ENCODE measurements around the gene PPFIBP2. TPM values are rescaled to one million over a fixed set of nuclear protein-coding genes. Genes with fewer than 3 reads are reported as not detected.
A peak's percentile ranks its signal among the peaks of the same experiment; 100 is the strongest.
"Not testable (repeated sequence)": the region's sequence is repeated elsewhere in the genome, so short reads cannot be mapped to it uniquely, and the experiment has no call there.

The PPFIBP2 gene
- total RNA-seq, 1 donor from 2014 or later = 1.6 TPM

GRCh38 chr11:7511401-7511800, 2.4 kb upstream of the PPFIBP2 start:
- H3K27ac Mint-ChIP-seq = no peak overlapping the region
- no peaks in the 10 kb centered on the region for H3K9me3 Mint-ChIP-seq
- no peak overlapping the region for H3K4me3 Mint-ChIP-seq
- no peaks in the 10 kb centered on the region for H3K36me3 Mint-ChIP-seq (ENCODE audit: low read depth)
- peaks cover 21% of the 10 kb centered on the region for H3K27me3 Mint-ChIP-seq
- intact Hi-C loops (cut with micrococcal nuclease) = no loop called here
- no peak for DNase-seq
- peaks cover 12% of the 10 kb centered on the region for H3K4me1 Mint-ChIP-seq

GRCh38 chr11:7512525-7513233, 1.1 kb upstream of the PPFIBP2 start:
- H3K4me1 Mint-ChIP-seq = peaks cover 12% of the 10 kb centered on the region
- H3K36me3 Mint-ChIP-seq (ENCODE audit: low read depth) = no peaks in the 10 kb centered on the region
- H3K4me3 Mint-ChIP-seq = peak overlapping the region; percentile 90
- intact Hi-C loops (cut with micrococcal nuclease) = loop anchor here (1.0 to 2.0 kb wide), 2 partner anchors 153 to 176 kb away; no protein-coding TSS in a partner anchor
- peak overlapping the region; percentile 84 for H3K27ac Mint-ChIP-seq
- peak; percentile 68 for DNase-seq
- no peaks in the 10 kb centered on the region for H3K9me3 Mint-ChIP-seq
- H3K27me3 Mint-ChIP-seq = peaks cover 30% of the 10 kb centered on the region

- peaks cover 30% of the 10 kb centered on the region for H3K27me3 Mint-ChIP-seq
- no peaks in the 10 kb centered on the region for H3K36me3 Mint-ChIP-seq (ENCODE audit: low read depth)
- H3K27ac Mint-ChIP-seq = no peak overlapping the region
- intact Hi-C loops (cut with micrococcal nuclease) = no loop called here
- peaks cover 12% of the 10 kb centered on the region for H3K4me1 Mint-ChIP-seq
- H3K4me3 Mint-ChIP-seq = peak overlapping the region; percentile 90
- no peaks in the 10 kb centered on the region for H3K9me3 Mint-ChIP-seq
- DNase-seq = no peak
Measured at GRCh38 chr11:7514099-7514591, 346 bp downstream of the PPFIBP2 start.

GRCh38 chr11:7515447-7515886, 1.7 kb downstream of the PPFIBP2 start:
- no peaks in the 10 kb centered on the region for H3K36me3 Mint-ChIP-seq (ENCODE audit: low read depth)
- no peak for DNase-seq
- intact Hi-C loops (cut with micrococcal nuclease) = no loop called here
- no peak overlapping the region for H3K27ac Mint-ChIP-seq
- peaks cover 29% of the 10 kb centered on the region for H3K27me3 Mint-ChIP-seq
- H3K9me3 Mint-ChIP-seq = no peaks in the 10 kb centered on the region
- H3K4me3 Mint-ChIP-seq = no peak overlapping the region
- H3K4me1 Mint-ChIP-seq = peaks cover 12% of the 10 kb centered on the region

- Mint-ChIP-seq H3K4me3 (no peak overlapping the region), H3K27me3 (peaks cover 29% of the 10 kb centered on the region), H3K9me3 (no peaks in the 10 kb centered on the region), H3K36me3 (ENCODE audit: low read depth) (no peaks in the 10 kb centered on the region), H3K4me1 (peaks cover 12% of the 10 kb centered on the region), H3K27ac (no peak overlapping the region)
- no peak for DNase-seq
- intact Hi-C loops (cut with micrococcal nuclease) = no loop called here
Measured at GRCh38 chr11:7516475-7516874, 2.7 kb downstream of the PPFIBP2 start.

- H3K27ac Mint-ChIP-seq; H3K4me1 Mint-ChIP-seq; H3K9me3 Mint-ChIP-seq; H3K4me3 Mint-ChIP-seq; intact Hi-C loops (cut with micrococcal nuclease); DNase-seq; H3K36me3 Mint-ChIP-seq (ENCODE audit: low read depth): not testable (repeated sequence)
- H3K27me3 Mint-ChIP-seq = peaks cover 29% of the 10 kb centered on the region
Measured at GRCh38 chr11:7517743-7518142, 3.9 kb downstream of the PPFIBP2 start.

- intact Hi-C loops (cut with micrococcal nuclease) = no loop called here
- Mint-ChIP-seq H3K9me3 (peaks cover 3% of the 10 kb centered on the region), H3K4me1 (peaks cover 7% of the 10 kb centered on the region), H3K27me3 (peaks cover 29% of the 10 kb centered on the region), H3K4me3 (no peak overlapping the region), H3K27ac (no peak overlapping the region), H3K36me3 (ENCODE audit: low read depth) (no peaks in the 10 kb centered on the region)
- no peak for DNase-seq
Measured at GRCh38 chr11:7518811-7519562, 5.2 kb downstream of the PPFIBP2 start.

GRCh38 chr11:7520011-7520942, 6.5 kb downstream of the PPFIBP2 start:
- Mint-ChIP-seq H3K4me3 (no peak overlapping the region), H3K27me3 (peaks cover 21% of the 10 kb centered on the region), H3K4me1 (peaks cover 9% of the 10 kb centered on the region), H3K27ac (no peak overlapping the region), H3K36me3 (ENCODE audit: low read depth) (no peaks in the 10 kb centered on the region), H3K9me3 (peaks cover 3% of the 10 kb centered on the region)
- intact Hi-C loops (cut with micrococcal nuclease) = no loop called here
- no peak for DNase-seq

GRCh38 chr11:7520981-7521487, 7.2 kb downstream of the PPFIBP2 start:
- Mint-ChIP-seq H3K9me3 (peaks cover 3% of the 10 kb centered on the region), H3K36me3 (ENCODE audit: low read depth) (no peaks in the 10 kb centered on the region), H3K4me3 (no peak overlapping the region), H3K27me3 (peaks cover 13% of the 10 kb centered on the region), H3K27ac (no peak overlapping the region), H3K4me1 (peaks cover 14% of the 10 kb centered on the region)
- intact Hi-C loops (cut with micrococcal nuclease) = no loop called here
- no peak for DNase-seq

GRCh38 chr11:7522121-7522520, 8.3 kb downstream of the PPFIBP2 start:
- Mint-ChIP-seq H3K27me3 (peaks cover 4% of the 10 kb centered on the region), H3K27ac (no peak overlapping the region), H3K36me3 (ENCODE audit: low read depth) (no peaks in the 10 kb centered on the region), H3K9me3 (peaks cover 3% of the 10 kb centered on the region), H3K4me1 (peaks cover 20% of the 10 kb centered on the region), H3K4me3 (no peak overlapping the region)
- DNase-seq = no peak
- intact Hi-C loops (cut with micrococcal nuclease) = no loop called here

GRCh38 chr11:7522546-7522945, 8.7 kb downstream of the PPFIBP2 start:
- H3K9me3 Mint-ChIP-seq = peaks cover 3% of the 10 kb centered on the region
- peaks cover 24% of the 10 kb centered on the region for H3K4me1 Mint-ChIP-seq
- DNase-seq = no peak
- no peaks in the 10 kb centered on the region for H3K36me3 Mint-ChIP-seq (ENCODE audit: low read depth)
- no peaks in the 10 kb centered on the region for H3K27me3 Mint-ChIP-seq
- intact Hi-C loops (cut with micrococcal nuclease) = no loop called here
- no peak overlapping the region for H3K27ac Mint-ChIP-seq
- H3K4me3 Mint-ChIP-seq = no peak overlapping the region

- H3K4me3 Mint-ChIP-seq = no peak overlapping the region
- no peak for DNase-seq
- intact Hi-C loops (cut with micrococcal nuclease) = no loop called here
- H3K36me3 Mint-ChIP-seq (ENCODE audit: low read depth) = no peaks in the 10 kb centered on the region
- H3K4me1 Mint-ChIP-seq = peaks cover 28% of the 10 kb centered on the region
- no peaks in the 10 kb centered on the region for H3K27me3 Mint-ChIP-seq
- peaks cover 3% of the 10 kb centered on the region for H3K9me3 Mint-ChIP-seq
- H3K27ac Mint-ChIP-seq = no peak overlapping the region
Measured at GRCh38 chr11:7523416-7524210, 9.8 kb downstream of the PPFIBP2 start.
